Keratinocyte (primary cell): ENCODE measurements around the gene RASGEF1C. TPM values are rescaled to one million over a fixed set of nuclear protein-coding genes. Genes with fewer than 3 reads are reported as not detected.

ENCODE experiments used
- DNase-seq: peaks from one replicate; pipeline ENCODE4 v3.0.0-alpha.2; 2011; ENCODE audit warnings: low read depth, missing footprints, low spot score
- FAIRE-seq: peaks from 2 replicates; lab custom pipeline; 2011; peaks lifted over from hg19 to GRCh38; lab: Jason Lieb, UNC
- H2AFZ ChIP-seq: 2 replicates; pipeline ENCODE4 v1.6.0; 2012; ENCODE audit warnings: low read length, control low read depth, inconsistent platforms; ENCODE audit not compliant: control insufficient read depth
- H3K27ac ChIP-seq: 2 replicates; pipeline ENCODE4 v1.5.1; 2011; ENCODE audit warnings: low read length; ENCODE audit not compliant: control insufficient read depth, insufficient read depth
- H3K27me3 ChIP-seq: 3 replicates; pipeline ENCODE4 v1.6.0; 2011; ENCODE audit warnings: low read length; ENCODE audit not compliant: control insufficient read depth, insufficient read depth; ENCODE audit errors: extremely low read depth
- H3K36me3 ChIP-seq, 2 experiments: 2 replicates in 1 of 2; 3 replicates in 1 of 2; pipeline ENCODE4 v1.5.1; 2011; ENCODE audit warnings: low read length in 2 of 2, mild to moderate bottlenecking in 1 of 2; ENCODE audit not compliant: control insufficient read depth in 2 of 2, insufficient read depth in 2 of 2; ENCODE audit errors: extremely low read depth in 1 of 2
- H3K4me1 ChIP-seq: 3 replicates; pipeline ENCODE4 v1.5.1; 2011; ENCODE audit warnings: low read length; ENCODE audit not compliant: control insufficient read depth, insufficient read depth; ENCODE audit errors: extremely low read depth
- H3K4me2 ChIP-seq: 3 replicates; pipeline ENCODE4 v1.6.0; 2011; ENCODE audit warnings: low read depth, low read length; ENCODE audit not compliant: control insufficient read depth, insufficient read depth; ENCODE audit errors: extremely low read depth
- H3K4me3 ChIP-seq, 3 experiments: fragments of 200-600 bp in 1 of 3; sonication (generic) in 1 of 3; 2 replicates in 2 of 3; 3 replicates in 1 of 3; pipeline ENCODE4 v1.5.1; 2011 to 2016; ENCODE audit warnings: low read length in 3 of 3, mild to moderate bottlenecking in 3 of 3, control low read depth in 2 of 3, inconsistent platforms in 1 of 3, low read depth in 1 of 3, mixed read lengths in 1 of 3, mixed run types in 1 of 3, moderate library complexity in 1 of 3; ENCODE audit not compliant: control insufficient read depth in 2 of 3, insufficient read depth in 2 of 3; ENCODE audit errors: extremely low read depth in 1 of 3
- H3K79me2 ChIP-seq: 2 replicates; pipeline ENCODE4 v1.6.0; 2012; ENCODE audit warnings: low read length; ENCODE audit not compliant: control insufficient read depth, insufficient read depth
- H3K9ac ChIP-seq: 3 replicates; pipeline ENCODE4 v1.6.0; 2011; ENCODE audit warnings: low read length; ENCODE audit not compliant: control insufficient read depth, insufficient read depth; ENCODE audit errors: extremely low read depth
- H3K9me1 ChIP-seq: 3 replicates; pipeline ENCODE4 v1.6.0; 2011; ENCODE audit warnings: low read length; ENCODE audit not compliant: control insufficient read depth, insufficient read depth; ENCODE audit errors: extremely low read depth
- H3K9me3 ChIP-seq: 2 replicates; pipeline ENCODE4 v1.5.1; 2012; ENCODE audit warnings: low read depth, low read length; ENCODE audit not compliant: control insufficient read depth
- H4K20me1 ChIP-seq: 3 replicates; pipeline ENCODE4 v1.6.0; 2011; ENCODE audit warnings: low read length; ENCODE audit not compliant: control insufficient read depth, insufficient read depth; ENCODE audit errors: extremely low read depth
- CTCF ChIP-seq, 3 experiments: IDR thresholded peaks in 1 of 3; conservative IDR thresholded peaks in 1 of 3; optimal IDR thresholded peaks in 1 of 3; 2 replicates in 2 of 3; 3 replicates in 1 of 3; pipeline versions ENCODE3 to v1.5.1; 2011; ENCODE audit warnings: low read length in 3 of 3, mild to moderate bottlenecking in 3 of 3, moderate library complexity in 2 of 3, control low read depth in 1 of 3, inconsistent platforms in 1 of 3; ENCODE audit not compliant: insufficient read depth in 2 of 3; ENCODE audit errors: extremely low read depth in 1 of 3
- EZH2 ChIP-seq: IDR thresholded peaks from one replicate; pipeline ENCODE4 v1.6.1; 2012; ENCODE audit warnings: inconsistent platforms, mild to moderate bottlenecking, low read length, moderate library complexity
- dilution Hi-C: fragments of 300-500 bp; cut with MboI; formaldehyde crosslinking; loops from one replicate; pipeline ENCODE4 v1.7.0; 2020; ENCODE audit warnings: low sequenced_read_pairs; ENCODE audit not compliant: extremely low pct_ligation_motif_present
- polyA plus RNA-seq, 5 experiments: library from polyadenylated mRNA; depleted of rRNA in 3 of 5; stranded (reverse) in 3 of 5; stranded (forward) in 1 of 5; unstranded in 1 of 5; fragments of >200 nt; gene quantifications; 1 replicate in 1 of 5; 2 replicates in 3 of 5; 3 replicates in 1 of 5; pipeline versions ENCODE4 v1.2.1 to v1.2.3, GENCODE V29; 2011 to 2012; ENCODE audit warnings: missing spikeins in 2 of 5, low read depth in 1 of 5, low replicate concordance in 1 of 5

RASGEF1C gene
- polyA plus RNA-seq, 1 donor (not counting 4 experiments of a cell fraction or from before 2014, with no cell fraction given): not detected

- no peak overlapping the region for H2AFZ ChIP-seq
- peaks cover 5% of the 10 kb centered on the region for H3K79me2 ChIP-seq
- H3K4me1 ChIP-seq: peaks cover 20% of the 10 kb centered on the region
- H3K27me3 ChIP-seq: no peaks in the 10 kb centered on the region
- no peak overlapping the region for H3K4me2 ChIP-seq
- no peak for FAIRE-seq
- H3K9me3 ChIP-seq: no peaks in the 10 kb centered on the region
- H3K36me3 ChIP-seq: no peaks in the 10 kb centered on the region
- TF ChIP-seq CTCF (optimal IDR thresholded peaks at IDR 0.05 in 1 of 3, IDR thresholded peaks at IDR 0.05 in 1 of 3, conservative IDR thresholded peaks at IDR 0.05 in 1 of 3; ENCODE audit: extremely low read depth in 1 of 3, insufficient read depth in 2 of 3, low read length in 3 of 3) (no peak), EZH2 (no peak)
- no peak overlapping the region for H3K27ac ChIP-seq
- no peak overlapping the region for H3K9ac ChIP-seq
- dilution Hi-C loops: no loop called here
- H4K20me1 ChIP-seq: no peaks in the 10 kb centered on the region
- no peak overlapping the region for H3K4me3 ChIP-seq
- H3K9me1 ChIP-seq: no peaks in the 10 kb centered on the region
- DNase-seq: no peak
These were observed 149.7 kb downstream of the RASGEF1C start for GRCh38 chr5:180059326-180059725.

GRCh38 chr5:180056153-180056552 is 152.9 kb downstream of the RASGEF1C start:
- H3K9me1 ChIP-seq: no peaks in the 10 kb centered on the region
- no peaks in the 10 kb centered on the region for H4K20me1 ChIP-seq
- no peak for TF ChIP-seq EZH2
- no peaks in the 10 kb centered on the region for H3K9me3 ChIP-seq
- dilution Hi-C loops: no loop called here
- DNase-seq (no peak), FAIRE-seq (no peak)
- peaks cover 14% of the 10 kb centered on the region for H3K4me1 ChIP-seq
- no peak overlapping the region for H2AFZ ChIP-seq
- H3K4me3 ChIP-seq: no peak overlapping the region
- H3K79me2 ChIP-seq: peaks cover 5% of the 10 kb centered on the region
- H3K9ac ChIP-seq: peak overlapping the region; percentile 11
- no peaks in the 10 kb centered on the region for H3K27me3 ChIP-seq
- H3K27ac ChIP-seq: peak overlapping the region; percentile 62
- H3K4me2 ChIP-seq: peak overlapping the region; percentile 63
- H3K36me3 ChIP-seq: no peaks in the 10 kb centered on the region

GRCh38 chr5:180054226-180054625 is 154.8 kb downstream of the RASGEF1C start:
- FAIRE-seq: no peak

More at GRCh38 chr5:180054226-180054625, 154.8 kb downstream of the RASGEF1C start:
- H3K4me1 ChIP-seq: peaks cover 14% of the 10 kb centered on the region
- H3K79me2 ChIP-seq: peaks cover 5% of the 10 kb centered on the region
- no peaks in the 10 kb centered on the region for H3K27me3 ChIP-seq
- TF ChIP-seq CTCF (optimal IDR thresholded peaks at IDR 0.05 in 1 of 3, IDR thresholded peaks at IDR 0.05 in 1 of 3, conservative IDR thresholded peaks at IDR 0.05 in 1 of 3; ENCODE audit: extremely low read depth in 1 of 3, insufficient read depth in 2 of 3, low read length in 3 of 3): no peak
- TF ChIP-seq EZH2: no peak
- no peak overlapping the region for H3K27ac ChIP-seq
- H2AFZ ChIP-seq: no peak overlapping the region
- dilution Hi-C loops: no loop called here
- no peaks in the 10 kb centered on the region for H4K20me1 ChIP-seq
- H3K4me3 ChIP-seq: no peak overlapping the region
- H3K9me3 ChIP-seq: no peaks in the 10 kb centered on the region
- H3K9ac ChIP-seq: no peak overlapping the region
- H3K36me3 ChIP-seq: no peaks in the 10 kb centered on the region
- H3K4me2 ChIP-seq: no peak overlapping the region
- no peak for DNase-seq
- no peaks in the 10 kb centered on the region for H3K9me1 ChIP-seq
